HG03135 (cell line): ENCODE data around the gene TRIM65.

ENCODE experiments used
- ATAC-seq: cut with Tn5 transposase; IDR thresholded peaks from one replicate; pipeline ENCODE4 v1.9.1; 2021; ENCODE audit warnings: mild to moderate bottlenecking, moderate library complexity; ENCODE audit not compliant: unreplicated experiment

TRIM65 gene

GRCh38 chr17:75917917-75918445 lies 21.2 kb upstream of the TRIM65 start:
- no peak for ATAC-seq

GRCh38 chr17:75917141-75917916 lies 20.6 kb upstream of the TRIM65 start:
- ATAC-seq, result no peak

DNA sequence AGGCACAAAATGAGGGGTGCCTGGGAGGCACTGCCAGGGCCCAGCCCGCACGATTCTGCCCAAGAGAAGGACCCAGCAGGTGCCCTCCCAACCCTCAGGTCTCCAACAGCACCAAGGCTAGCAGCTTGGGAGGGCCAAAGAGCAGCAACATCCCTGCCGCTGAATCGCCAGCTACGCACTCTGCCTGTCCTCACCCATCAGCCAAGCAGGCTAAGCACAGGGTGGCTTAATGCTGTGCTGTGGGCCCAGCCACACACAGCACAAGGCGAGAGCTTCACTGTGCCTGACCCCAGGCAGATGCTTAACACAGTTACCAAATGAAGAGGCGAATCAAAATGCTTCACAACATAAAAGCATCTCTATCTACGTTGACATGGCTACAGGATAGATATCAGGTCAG lies 18.5 kb upstream of the TRIM65 start:
- no peak for ATAC-seq

GRCh38 chr17:75914643-75915267 lies 18.0 kb upstream of the TRIM65 start:
- ATAC-seq, result no peak

DNA sequence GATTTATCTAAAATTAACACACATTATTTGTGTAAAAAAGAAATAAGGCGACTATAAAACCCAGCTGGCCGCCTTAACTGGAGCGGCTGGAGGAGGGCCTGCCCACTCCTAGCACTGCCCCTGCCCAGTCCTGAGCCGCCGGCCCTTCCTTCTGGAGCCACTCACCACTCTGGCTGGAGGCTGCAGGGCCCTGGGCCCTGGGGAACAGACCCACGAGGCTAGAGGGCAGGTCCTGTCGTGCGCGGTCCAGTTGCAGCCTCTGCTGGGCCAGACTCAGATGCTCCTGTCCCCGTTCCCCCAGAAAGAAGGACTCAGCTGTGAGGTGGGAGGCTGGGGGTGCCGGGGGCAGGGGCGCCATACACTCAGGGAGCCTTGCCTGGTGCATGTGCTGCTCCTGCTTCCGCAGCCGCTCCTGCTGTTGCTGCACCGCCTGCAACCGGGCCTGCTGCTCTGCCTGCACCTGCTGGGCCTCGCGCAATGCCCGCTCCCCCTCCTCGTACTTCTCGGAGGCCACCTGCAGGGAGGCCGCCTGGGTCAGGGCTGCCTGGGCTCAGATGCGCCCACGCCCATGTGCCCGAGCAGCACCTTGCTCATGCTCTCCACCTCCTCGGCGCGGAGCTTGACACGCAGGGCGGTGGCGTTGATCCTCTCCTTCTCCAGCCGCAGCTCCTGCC lies 16.9 kb upstream of the TRIM65 start:
- no peak for ATAC-seq

GRCh38 chr17:75910699-75911098 lies 13.9 kb upstream of the TRIM65 start:
- no peak for ATAC-seq

- ATAC-seq, result no peak
Measured at GRCh38 chr17:75909812-75910274, 13.1 kb upstream of the TRIM65 start.

DNA sequence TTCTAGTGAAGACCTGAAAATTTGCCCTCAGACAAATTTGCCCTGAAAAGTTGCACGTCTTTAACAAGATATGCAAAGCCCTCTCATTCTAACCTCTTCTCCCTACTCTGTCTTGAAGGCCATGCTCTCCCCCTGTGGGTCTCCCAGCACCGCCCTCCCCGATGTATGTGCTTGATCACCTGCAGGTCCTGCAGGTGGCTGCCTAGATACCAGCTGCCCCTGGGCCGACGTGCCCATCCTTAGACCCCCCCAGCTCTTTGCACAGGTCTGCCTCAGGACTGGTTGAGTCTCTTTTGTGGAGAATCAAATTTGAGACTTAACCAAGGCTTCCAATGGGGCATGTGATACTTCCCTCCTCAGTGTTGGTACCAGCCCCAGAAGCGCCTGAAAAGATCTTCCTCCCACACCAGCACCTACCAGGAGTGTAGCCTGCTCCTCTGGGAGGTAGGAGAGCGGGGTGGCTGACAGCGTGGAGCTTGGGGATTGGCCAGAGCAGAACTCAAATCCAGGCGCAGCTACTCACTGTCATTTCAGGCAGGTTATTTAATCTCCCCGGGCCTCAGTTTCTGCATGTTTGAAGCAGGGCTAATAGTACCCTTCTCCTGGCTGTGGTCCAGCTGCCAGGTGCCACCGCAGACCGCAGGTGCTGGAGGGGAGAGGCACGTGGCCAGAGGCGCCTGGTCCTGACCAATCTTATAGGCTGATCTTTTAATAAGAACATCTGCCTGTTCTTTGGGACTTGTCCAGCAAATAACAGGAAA lies 12.5 kb upstream of the TRIM65 start:
- ATAC-seq, result no peak

DNA sequence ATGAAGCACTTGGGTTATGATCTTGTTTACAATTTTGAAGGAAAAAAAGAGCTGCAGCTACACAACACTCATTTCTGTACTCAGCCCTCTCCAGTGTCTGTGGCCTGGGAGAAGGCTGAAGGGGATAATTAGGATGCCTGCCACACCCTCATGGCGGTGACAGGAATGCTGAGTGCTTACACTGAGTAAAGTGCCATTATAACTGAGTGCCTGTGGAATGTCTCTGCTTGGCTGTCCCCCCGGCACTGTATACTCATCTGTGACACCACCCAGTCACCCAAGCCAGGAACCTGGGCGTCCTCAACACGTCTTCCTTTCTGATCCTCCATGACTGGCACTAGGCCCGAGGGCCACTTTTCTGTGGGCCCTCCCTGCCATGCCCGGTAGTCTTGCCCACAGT lies 11.4 kb upstream of the TRIM65 start:
- ATAC-seq, result no peak

DNA sequence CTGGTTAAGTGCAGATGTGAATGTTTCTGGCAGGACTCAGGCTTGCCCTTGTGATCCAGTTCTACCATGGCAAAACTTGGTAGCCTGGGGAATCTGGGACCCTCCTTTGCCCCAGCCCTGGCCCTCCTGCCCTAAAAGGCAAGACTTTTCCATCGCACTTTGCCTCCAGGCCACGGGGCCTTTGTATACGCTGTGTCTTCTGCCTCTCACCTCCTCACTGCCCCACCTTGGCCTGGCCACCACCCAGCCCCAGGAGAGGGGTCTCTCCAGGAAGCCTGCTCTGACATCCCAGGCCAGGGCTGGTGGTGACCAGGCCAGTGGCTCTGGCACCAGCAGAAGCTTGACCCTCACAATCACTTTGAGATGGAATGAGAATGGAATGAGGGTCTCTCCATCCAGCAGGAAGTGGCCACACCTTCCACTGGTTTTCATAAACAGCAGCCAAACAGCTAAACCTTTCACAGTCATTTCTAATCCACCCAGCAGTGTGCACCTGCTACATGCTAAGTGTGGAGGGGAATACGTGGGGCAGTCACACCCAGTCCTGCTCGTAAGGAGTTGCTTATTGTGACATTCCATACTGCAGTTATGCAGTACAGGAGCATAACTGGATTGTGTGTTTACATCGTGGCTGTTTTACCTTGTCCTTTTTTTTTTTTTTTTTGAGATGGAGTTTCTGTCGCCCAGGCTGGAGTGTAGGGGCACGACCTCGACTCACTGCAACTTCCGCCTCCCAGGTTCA lies 9.6 kb upstream of the TRIM65 start:
- ATAC-seq, result no peak

DNA sequence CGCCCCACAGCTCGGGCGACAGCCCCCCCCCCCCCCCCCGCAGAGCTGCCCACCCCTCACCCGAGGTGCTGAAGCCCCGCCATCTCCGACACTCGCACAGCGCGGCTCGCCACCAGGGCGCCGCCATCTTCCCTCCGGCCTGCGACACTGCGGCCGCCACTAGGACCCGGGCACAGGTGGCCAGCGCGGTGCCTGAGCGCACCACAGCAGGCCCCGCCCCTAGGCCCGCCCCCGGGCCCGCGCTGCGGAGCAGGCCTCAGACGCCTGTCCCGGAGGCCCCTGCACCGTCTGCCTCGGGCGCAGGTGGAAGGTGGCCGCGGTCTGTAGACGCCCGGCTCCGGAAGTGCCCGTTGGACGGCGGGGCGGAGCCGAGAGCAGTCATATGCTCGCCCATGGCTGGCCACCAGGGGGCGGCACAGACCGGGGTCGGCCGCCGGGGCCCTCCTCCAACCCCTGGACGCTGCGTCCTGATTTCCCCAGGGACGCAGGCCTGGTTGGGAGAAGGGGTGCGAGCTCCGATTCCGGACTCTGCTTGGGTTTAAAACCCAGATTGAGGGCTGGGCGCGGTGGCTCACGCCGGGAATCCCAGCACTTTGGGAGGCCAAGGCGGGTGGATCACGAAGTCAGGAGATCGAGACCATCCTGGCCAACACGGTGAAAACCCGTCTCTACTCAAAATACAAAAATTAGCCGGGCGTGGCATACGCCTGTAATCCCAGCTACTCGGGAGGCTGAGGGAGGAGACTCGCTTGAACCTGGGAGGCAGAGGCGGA lies 8.2 kb upstream of the TRIM65 start, which contains the start of gene MRPL38:
MRPL38 (minus strand) TSS at position 136 of the 773 bp plus-strand sequence; CDS start at position 127, 9 bp downstream.
- ATAC-seq, result peak; percentile 96

GRCh38 chr17:75902406-75902805 lies 5.7 kb upstream of the TRIM65 start:
- ATAC-seq, result no peak

DNA sequence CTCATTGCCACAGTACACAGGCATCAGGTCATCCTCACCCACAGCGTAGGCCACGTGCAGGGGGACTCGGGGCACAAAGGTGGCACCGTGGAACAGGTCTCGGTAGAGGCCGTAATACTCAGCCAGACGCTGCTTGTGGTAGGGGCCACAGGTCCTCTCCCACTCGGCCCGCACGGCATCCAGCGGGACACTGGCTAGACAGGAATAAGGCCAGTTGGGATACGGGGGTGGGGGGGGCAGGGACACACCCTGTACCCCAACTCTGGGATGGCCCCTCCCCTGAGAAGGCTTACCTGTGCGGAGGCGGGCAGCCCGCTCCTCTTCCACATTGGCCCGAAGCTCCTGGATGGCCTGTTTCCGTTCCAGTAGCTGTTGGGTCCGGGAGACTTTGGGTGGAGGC lies 5.0 kb upstream of the TRIM65 start:
- ATAC-seq, result no peak

DNA sequence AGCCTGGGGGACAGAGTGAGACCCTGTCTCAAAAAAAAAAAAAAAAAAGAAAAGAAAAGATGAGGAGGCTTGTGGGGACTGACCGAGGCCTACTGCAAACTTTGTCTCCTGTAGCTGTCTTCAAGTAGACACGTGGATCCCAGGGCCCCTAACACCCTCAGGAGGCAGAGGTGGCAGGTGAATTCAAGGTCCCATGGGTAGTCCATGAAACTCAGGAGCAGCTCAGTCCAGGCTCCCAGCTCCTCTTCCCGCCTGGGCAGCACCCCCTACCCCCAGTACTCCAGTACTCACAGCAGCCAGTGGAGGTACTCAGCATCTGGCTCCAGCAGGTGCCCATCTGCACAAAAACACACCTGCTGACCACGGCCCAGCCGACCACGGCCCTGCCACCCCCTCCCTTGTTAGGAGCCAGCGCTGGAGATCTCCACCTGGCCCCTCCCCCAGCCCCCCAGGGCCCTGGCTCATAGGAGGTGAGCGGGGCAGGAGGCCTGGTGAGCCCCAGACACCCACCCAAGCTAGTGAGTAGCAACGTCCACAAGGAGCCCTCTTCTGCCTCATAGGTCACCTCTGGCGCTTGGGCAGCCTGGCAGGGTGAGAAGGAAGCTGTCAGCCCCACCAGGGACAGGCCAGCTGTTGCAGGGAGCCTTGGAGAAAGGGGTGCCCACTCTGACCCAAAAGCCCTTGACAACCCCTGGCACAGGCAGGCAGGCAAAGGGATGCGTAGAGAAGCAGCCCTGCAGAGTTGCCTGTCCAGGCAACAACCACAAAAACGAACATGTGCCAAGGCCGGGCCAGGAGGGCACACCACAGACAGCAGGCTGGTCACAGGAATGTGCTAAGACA lies 4.2 kb upstream of the TRIM65 start:
- no peak for ATAC-seq

DNA sequence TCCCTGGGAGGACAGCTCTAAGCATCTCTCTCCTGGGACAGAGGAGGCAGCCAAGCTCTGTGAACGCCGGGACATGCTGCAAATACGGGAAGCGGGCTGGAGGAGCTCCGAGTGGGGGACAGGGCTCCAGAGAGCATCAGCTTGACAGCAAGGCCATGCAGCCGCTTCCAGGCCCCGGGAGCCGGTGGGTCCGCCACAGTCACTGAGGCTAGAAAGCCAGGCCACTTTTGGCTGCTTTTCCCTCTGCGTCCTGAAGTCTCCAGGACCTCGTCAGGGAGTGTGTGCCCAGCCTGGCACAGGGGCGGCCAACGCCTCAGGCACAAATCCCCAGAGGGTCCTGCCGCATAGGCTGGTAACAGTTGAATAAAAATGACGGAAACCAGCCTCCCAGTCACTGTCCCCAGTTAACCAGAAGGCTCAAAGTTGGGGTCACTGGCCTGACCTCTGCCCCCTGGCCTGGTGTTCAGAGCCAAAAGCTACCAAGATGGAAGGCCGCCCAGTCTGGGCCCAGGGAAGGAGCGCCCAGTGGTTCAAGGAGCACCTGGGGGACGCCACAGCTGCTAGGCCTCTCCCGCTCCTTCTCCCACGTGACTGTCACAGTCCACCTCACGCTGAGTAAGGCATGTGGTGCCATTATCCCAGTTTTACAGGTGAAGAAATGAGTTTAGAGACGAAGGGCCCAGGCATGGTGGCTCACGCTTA lies 3.2 kb upstream of the TRIM65 start:
- no peak for ATAC-seq

- ATAC-seq, result no peak
Measured at GRCh38 chr17:75899353-75899752, 2.6 kb upstream of the TRIM65 start.

- no peak for ATAC-seq
Measured at GRCh38 chr17:75898791-75899190, 2.0 kb upstream of the TRIM65 start.

- ATAC-seq, result no peak
Measured at GRCh38 chr17:75898065-75898464, 1.3 kb upstream of the TRIM65 start.
